ENCODE data around the gene USP35.

GRCh38 chr11:78190871-78191538, 2.3 kb downstream of the USP35 start:
- TF ChIP-seq CTCF (IDR thresholded peaks at IDR 0.05; ENCODE audit: poor library complexity) (no peak), EZH2 (IDR thresholded peaks at IDR 0.05; ENCODE audit: borderline replicate concordance) (no peak), EZH2phosphoT487 (IDR thresholded peaks at IDR 0.05; ENCODE audit: low read depth, severe bottlenecking, unreplicated experiment) (no peak)

Data from hepatocyte (in vitro differentiated cells).